ENCODE measurements around the gene LTBP4.

- TF ChIP-seq CTCF (IDR thresholded peaks at IDR 0.05) (no peak), POLR2A (IDR thresholded peaks at IDR 0.05) (no peak)
Measured at GRCh38 chr19:40578442-40578908, 22.7 kb upstream of the LTBP4 start.
